Breast epithelium (tissue), 4 donors: ENCODE data around the gene ERCC5. TPM values are rescaled to one million over a fixed set of nuclear protein-coding genes. Genes with fewer than 3 reads are reported as not detected.
A peak's percentile ranks its signal among the peaks of the same experiment; 100 is the strongest.

Source experiments
- DNase-seq, 2 donors: peaks; one replicate each; pipeline ENCODE4 v3.0.0-alpha.2; 2019; ENCODE audit warnings: low spot score in 2 of 2
- H3K27ac ChIP-seq, 2 donors: fragments of 200-600 bp; sonication (generic) in 1 of 2; one replicate each; pipeline ENCODE4 v1.5.1; 2016 to 2019; ENCODE audit warnings: mild to moderate bottlenecking in 1 of 2
- H3K27me3 ChIP-seq, 2 donors: fragments of 200-600 bp; sonication (generic) in 1 of 2; one replicate each; pipeline versions ENCODE4 v1.5.1 to v1.6.0; 2017 to 2019; ENCODE audit warnings: control low read depth in 1 of 2, mild to moderate bottlenecking in 1 of 2
- H3K36me3 ChIP-seq: fragments of 200-600 bp; one replicate; pipeline ENCODE4 v1.5.1; 2019
- H3K4me1 ChIP-seq, 2 donors: fragments of 200-600 bp; sonication (generic); one replicate each; pipeline ENCODE4 v1.5.1; 2016 to 2019; ENCODE audit warnings: control low read depth in 1 of 2
- H3K4me3 ChIP-seq, 3 donors: fragments of 200-600 bp; sonication (generic); 1 replicate in 2 of 3; 2 replicates in 1 of 3; pipeline ENCODE4 v1.5.1; 2016 to 2019; ENCODE audit warnings: mild to moderate bottlenecking in 3 of 3, moderate library complexity in 2 of 3
- H3K9me3 ChIP-seq, 2 donors: fragments of 200-600 bp; sonication (generic) in 1 of 2; one replicate each; pipeline ENCODE4 v1.5.1; 2016 to 2019; ENCODE audit warnings: control low read depth in 1 of 2
- POLR2A ChIP-seq: fragments of 450-650 bp; IDR thresholded peaks from one replicate; pipeline ENCODE4 v1.6.1; 2016; ENCODE audit warnings: antibody characterized with exemption, mild to moderate bottlenecking, moderate library complexity
- POLR2AphosphoS5 ChIP-seq, 3 donors: sonication (generic); formaldehyde crosslinking; IDR thresholded peaks; one replicate each; pipeline ENCODE4 v1.6.1; 2017; ENCODE audit warnings: antibody characterized with exemption in 3 of 3
- intact Hi-C: fragments of 100-400 bp; cut with DNase I; formaldehyde crosslinking; loops from one replicate; pipeline ENCODE4 v1.15.1; 2023; ENCODE audit warnings: low total_unique reads
- total RNA-seq, 3 donors: library from RNA; depleted of rRNA; stranded (reverse); fragments of >200 nt; gene quantifications; one replicate each; pipeline ENCODE4 v1.1.0, GENCODE V29; 2016
- TF ChIP-seq, protein P1 (sequence below), 3 donors: fragments of 450-650 bp; IDR thresholded peaks; one replicate each; pipeline ENCODE4 v1.5.1; 2016 to 2017; ENCODE audit warnings: antibody characterized with exemption in 3 of 3, mild to moderate bottlenecking in 3 of 3, moderate library complexity in 3 of 3

Gene ERCC5
- total RNA-seq, 3 donors from 2014 or later, result 76.0 to 85.0 (median 77.6) TPM

DNA sequence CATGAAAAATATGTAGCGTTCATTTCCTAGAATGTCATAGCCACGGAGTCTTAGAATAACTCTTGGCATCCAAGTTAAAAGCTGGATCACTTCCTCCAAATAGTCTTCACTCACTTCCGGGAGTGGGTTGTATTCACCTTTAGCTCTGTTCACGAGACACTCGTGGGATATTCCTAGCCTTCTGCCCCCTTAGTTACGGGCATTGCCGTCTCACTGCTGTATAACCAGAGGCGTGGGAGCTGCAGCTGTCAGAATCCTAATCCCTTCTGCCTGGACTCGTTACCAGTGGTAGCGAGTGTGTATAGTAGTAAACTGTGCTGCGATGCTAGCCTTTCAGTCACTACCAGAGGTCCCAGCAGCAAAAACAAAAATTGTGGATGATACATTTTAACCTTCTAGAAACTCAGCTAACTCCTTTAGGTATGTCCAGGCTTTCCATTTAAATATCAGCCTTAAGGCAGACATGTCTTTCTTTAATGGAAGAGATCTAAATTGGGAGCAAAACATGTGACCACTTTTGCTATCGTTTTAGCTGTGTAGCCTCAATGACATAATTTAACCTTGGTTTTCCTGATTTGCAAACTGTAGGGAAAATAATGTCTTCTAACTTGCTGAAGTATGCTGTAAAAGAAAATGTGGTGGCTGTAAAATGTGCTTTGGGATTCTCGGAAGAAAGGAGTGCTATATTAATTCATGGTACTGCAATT, 34.1 kb downstream of the ERCC5 start:
- H3K36me3 ChIP-seq, result no peaks in the 10 kb centered on the region
- no peak for DNase-seq
- TF ChIP-seq, protein P1, sequence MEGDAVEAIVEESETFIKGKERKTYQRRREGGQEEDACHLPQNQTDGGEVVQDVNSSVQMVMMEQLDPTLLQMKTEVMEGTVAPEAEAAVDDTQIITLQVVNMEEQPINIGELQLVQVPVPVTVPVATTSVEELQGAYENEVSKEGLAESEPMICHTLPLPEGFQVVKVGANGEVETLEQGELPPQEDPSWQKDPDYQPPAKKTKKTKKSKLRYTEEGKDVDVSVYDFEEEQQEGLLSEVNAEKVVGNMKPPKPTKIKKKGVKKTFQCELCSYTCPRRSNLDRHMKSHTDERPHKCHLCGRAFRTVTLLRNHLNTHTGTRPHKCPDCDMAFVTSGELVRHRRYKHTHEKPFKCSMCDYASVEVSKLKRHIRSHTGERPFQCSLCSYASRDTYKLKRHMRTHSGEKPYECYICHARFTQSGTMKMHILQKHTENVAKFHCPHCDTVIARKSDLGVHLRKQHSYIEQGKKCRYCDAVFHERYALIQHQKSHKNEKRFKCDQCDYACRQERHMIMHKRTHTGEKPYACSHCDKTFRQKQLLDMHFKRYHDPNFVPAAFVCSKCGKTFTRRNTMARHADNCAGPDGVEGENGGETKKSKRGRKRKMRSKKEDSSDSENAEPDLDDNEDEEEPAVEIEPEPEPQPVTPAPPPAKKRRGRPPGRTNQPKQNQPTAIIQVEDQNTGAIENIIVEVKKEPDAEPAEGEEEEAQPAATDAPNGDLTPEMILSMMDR (IDR thresholded peaks at IDR 0.05), result no peak
- TF ChIP-seq POLR2AphosphoS5 (IDR thresholded peaks at IDR 0.05) (no peak), POLR2A (no peak)
- intact Hi-C loops, result no loop called here
- H3K9me3 ChIP-seq, result no peaks in the 10 kb centered on the region
- no peak overlapping the region for H3K4me3 ChIP-seq
- no peaks in the 10 kb centered on the region for H3K4me1 ChIP-seq
- H3K27me3 ChIP-seq, result no peaks in the 10 kb centered on the region
- no peak overlapping the region for H3K27ac ChIP-seq

DNA sequence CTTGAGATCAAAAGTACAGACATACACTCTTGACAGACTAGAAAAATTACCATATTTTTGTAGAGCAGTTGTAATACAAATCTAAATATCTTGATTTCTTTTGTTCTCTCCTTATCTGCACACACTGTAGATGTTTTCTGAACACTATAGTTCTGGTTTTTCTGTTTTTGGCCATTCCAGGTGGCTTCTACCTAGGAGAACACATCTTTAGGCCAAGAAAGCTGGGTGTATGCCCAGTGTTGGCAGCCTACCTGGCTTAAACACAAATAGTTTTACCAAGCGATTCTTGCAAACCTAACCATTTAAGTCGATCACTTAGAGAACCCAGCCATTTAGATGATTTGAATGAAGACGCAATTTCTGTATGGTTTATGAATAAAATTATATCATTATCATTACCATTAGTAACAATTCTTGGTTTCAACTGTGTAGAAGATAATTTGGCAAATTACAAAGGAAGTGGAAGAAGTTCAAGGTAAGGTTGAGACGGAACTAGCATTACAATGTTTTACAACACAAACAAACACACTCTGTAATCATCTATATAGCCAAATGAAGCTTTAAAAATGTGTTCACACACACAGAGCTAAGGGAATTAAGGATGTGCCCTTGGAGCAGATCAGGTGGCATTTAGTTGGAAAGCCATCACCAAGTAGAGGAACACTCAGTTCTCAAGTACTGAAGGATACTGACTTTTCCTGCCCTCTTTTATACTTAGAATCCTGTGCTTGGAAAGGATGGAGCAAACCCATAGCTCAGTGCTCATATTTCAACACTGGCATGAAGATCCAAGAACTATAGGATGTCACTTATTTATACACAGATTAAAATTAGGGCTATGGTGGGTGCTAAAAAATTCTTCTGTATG, 36.2 kb downstream of the ERCC5 start:
- Histone ChIP-seq H3K4me3 (no peak overlapping the region), H3K9me3 (no peaks in the 10 kb centered on the region), H3K27me3 (no peaks in the 10 kb centered on the region), H3K27ac (no peak overlapping the region), H3K4me1 (no peaks in the 10 kb centered on the region), H3K36me3 (no peaks in the 10 kb centered on the region)
- peak in 1 of 2 donors; percentile 35 for DNase-seq
- TF ChIP-seq POLR2AphosphoS5 (IDR thresholded peaks at IDR 0.05), result no peak
- no peak for TF ChIP-seq POLR2A
- TF ChIP-seq, protein P1 (IDR thresholded peaks at IDR 0.05), result no peak
- intact Hi-C loops, result no loop called here

DNA sequence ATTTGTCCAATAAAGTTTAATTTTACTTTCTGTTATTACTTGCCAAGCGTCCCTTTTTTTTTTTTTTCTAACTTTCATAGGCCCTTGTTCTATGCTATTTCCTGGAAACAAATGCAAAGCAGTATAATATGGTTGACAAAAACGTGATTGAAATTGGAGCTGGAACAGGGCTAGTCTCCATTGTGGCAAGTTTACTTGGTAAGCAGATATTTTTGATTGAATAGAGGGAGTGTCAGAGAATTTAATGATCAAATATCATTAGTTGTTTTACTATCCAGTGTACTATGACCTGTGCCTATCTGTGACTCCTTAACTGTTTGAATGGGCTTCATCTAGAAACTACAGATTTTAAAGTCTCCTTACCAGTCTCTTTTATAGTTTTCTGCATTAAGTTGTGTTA, 46.7 kb downstream of the ERCC5 start:
- no peak overlapping the region for H3K27ac ChIP-seq
- H3K4me3 ChIP-seq, result no peak overlapping the region
- H3K4me1 ChIP-seq, result no peaks in the 10 kb centered on the region
- intact Hi-C loops, result no loop called here
- no peaks in the 10 kb centered on the region for H3K9me3 ChIP-seq
- H3K36me3 ChIP-seq, result no peaks in the 10 kb centered on the region
- TF ChIP-seq POLR2AphosphoS5 (IDR thresholded peaks at IDR 0.05), result no peak
- no peak for TF ChIP-seq POLR2A
- TF ChIP-seq, protein P1 (IDR thresholded peaks at IDR 0.05), result no peak
- no peaks in the 10 kb centered on the region for H3K27me3 ChIP-seq
- no peak for DNase-seq

DNA sequence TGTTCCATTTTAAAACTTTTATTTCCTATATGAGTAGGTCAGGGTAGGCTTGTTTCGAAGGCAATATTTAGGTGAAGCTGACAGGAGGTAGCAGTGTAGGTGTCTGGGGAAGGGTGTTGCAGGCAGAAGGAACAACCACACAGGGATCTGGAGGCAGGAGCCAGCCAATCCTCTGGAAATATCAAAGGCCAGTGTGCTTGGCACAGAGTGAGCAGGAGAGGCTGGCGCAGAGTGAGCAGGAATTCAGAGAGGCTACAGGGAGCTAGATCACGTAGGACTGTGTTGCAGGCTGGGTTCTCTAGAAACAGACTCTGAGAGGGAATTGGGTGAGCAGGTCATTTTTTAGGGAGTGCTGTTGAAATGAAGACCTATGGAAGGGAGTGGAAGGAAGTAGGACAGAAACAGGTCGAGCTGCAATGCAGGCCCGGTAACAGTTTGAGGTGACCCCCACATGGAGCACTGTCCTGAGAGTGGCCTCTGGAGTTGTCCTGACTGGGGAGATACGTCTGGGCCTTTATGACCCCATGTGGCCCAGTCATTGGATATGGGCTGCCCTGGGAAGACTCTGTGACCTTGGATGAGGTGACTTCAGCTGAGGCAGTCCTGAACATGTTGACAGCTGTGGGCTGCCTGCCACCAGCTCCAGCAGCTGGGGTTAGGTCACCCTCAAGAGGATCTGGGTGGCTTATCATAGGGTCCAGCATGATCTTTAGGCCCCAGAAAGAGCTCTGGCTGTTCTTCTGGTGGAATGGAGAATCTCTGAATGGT, 51.7 kb downstream of the ERCC5 start:
- TF ChIP-seq POLR2AphosphoS5 (IDR thresholded peaks at IDR 0.05) (no peak), POLR2A (no peak)
- TF ChIP-seq, protein P1 (IDR thresholded peaks at IDR 0.05), result no peak
- intact Hi-C loops, result no loop called here
- Histone ChIP-seq H3K27me3 (no peaks in the 10 kb centered on the region), H3K27ac (no peak overlapping the region), H3K4me1 (no peaks in the 10 kb centered on the region), H3K9me3 (no peaks in the 10 kb centered on the region), H3K4me3 (no peak overlapping the region), H3K36me3 (no peaks in the 10 kb centered on the region)
- DNase-seq, result no peak
